HepG2 (cell line): Measurements from ENCODE around the gene PTGIS. TPM values are rescaled to one million over a fixed set of nuclear protein-coding genes. Genes with fewer than 3 reads are reported as not detected.
A peak's percentile ranks its signal among the peaks of the same experiment; 100 is the strongest.

ENCODE experiments used
- BCL3 ChIP-seq: sonication (generic); formaldehyde crosslinking; IDR thresholded peaks from 2 replicates; pipeline ENCODE4 v1.5.1; 2020; ENCODE audit warnings: mild to moderate bottlenecking, missing genetic modification reagents, moderate library complexity
- EEA1 ChIP-seq: sonication (generic); formaldehyde crosslinking; IDR thresholded peaks from 2 replicates; pipeline ENCODE4 v1.5.1; 2020; ENCODE audit warnings: mild to moderate bottlenecking, missing genetic modification reagents, borderline replicate concordance
- EP300 ChIP-seq, 3 experiments: sonication (generic) in 1 of 3; formaldehyde crosslinking in 1 of 3; IDR thresholded peaks; 2 replicates each; pipeline versions ENCODE4 v1.5.1 to v1.6.1; 2011 to 2020; ENCODE audit warnings: low read depth in 2 of 3, low read length in 2 of 3, borderline replicate concordance in 1 of 3, improper control_type of control experiment in 1 of 3, mild to moderate bottlenecking in 1 of 3, missing genetic modification reagents in 1 of 3, moderate library complexity in 1 of 3
- MAFK ChIP-seq, 2 experiments: IDR thresholded peaks in 1 of 2; conservative IDR thresholded peaks in 1 of 2; 2 replicates each; pipeline ENCODE4 v1.6.1; 2011; ENCODE audit warnings: improper control_type of control experiment in 2 of 2, low read length in 2 of 2
- REXO4 ChIP-seq: sonication (generic); formaldehyde crosslinking; IDR thresholded peaks from 2 replicates; pipeline ENCODE4 v1.8.0; 2022; ENCODE audit warnings: missing genetic modification reagents, mild to moderate bottlenecking, borderline replicate concordance
- ZMYM3 ChIP-seq: sonication (generic); formaldehyde crosslinking; IDR thresholded peaks from 2 replicates; pipeline ENCODE4 v1.5.1; 2020; ENCODE audit warnings: mild to moderate bottlenecking, missing genetic modification reagents
- ZNF329 ChIP-seq: sonication (generic); formaldehyde crosslinking; IDR thresholded peaks from 2 replicates; pipeline ENCODE4 v1.9.0; 2021; ENCODE audit warnings: low read depth, mild to moderate bottlenecking, missing genetic modification reagents
- ZNF451 ChIP-seq: sonication (generic); formaldehyde crosslinking; IDR thresholded peaks from 2 replicates; pipeline ENCODE4 v1.5.0; 2020; ENCODE audit warnings: mild to moderate bottlenecking, missing genetic modification reagents
- ZNF512 ChIP-seq: sonication (generic); formaldehyde crosslinking; IDR thresholded peaks from 2 replicates; pipeline ENCODE4 v1.4.0; 2020; ENCODE audit warnings: mild to moderate bottlenecking, missing genetic modification reagents
- ZNF513 ChIP-seq: sonication (generic); formaldehyde crosslinking; conservative IDR thresholded peaks from 2 replicates; pipeline ENCODE4 v1.5.0; 2020; ENCODE audit warnings: missing genetic modification reagents
- ZNF75D ChIP-seq: sonication (generic); formaldehyde crosslinking; IDR thresholded peaks from 2 replicates; pipeline ENCODE4 v1.8.1; 2023; ENCODE audit warnings: missing genetic modification reagents, mild to moderate bottlenecking, borderline replicate concordance
- ZNF83 ChIP-seq: sonication (generic); formaldehyde crosslinking; IDR thresholded peaks from 2 replicates; pipeline ENCODE4 v1.4.0; 2020; ENCODE audit warnings: missing genetic modification reagents, mild to moderate bottlenecking, borderline replicate concordance
- polyA plus RNA-seq, 8 experiments: library from polyadenylated mRNA; depleted of rRNA in 3 of 8; stranded (reverse) in 7 of 8; unstranded in 1 of 8; fragments of >200 nt; fragmentation: Illumina TruSeq in 4 of 8; extraction: Trizol in 4 of 8; gene quantifications; 2 replicates each; pipeline versions ENCODE4 v1.2.1 to v1.2.3, GENCODE V29; 2011 to 2016; ENCODE audit warnings: low read depth in 4 of 8, missing spikeins in 1 of 8, mixed read lengths in 1 of 8; ENCODE audit not compliant: insufficient read depth in 1 of 8
- total RNA-seq, 5 experiments: library from RNA; depleted of rRNA; stranded (reverse); fragments of >200 nt; fragmentation: Illumina TruSeq; extraction: Trizol; gene quantifications; 2 replicates each; pipeline ENCODE4 v1.2.3, GENCODE V29; 2016; ENCODE audit warnings: low read depth in 1 of 5
- TF ChIP-seq, protein P1 (sequence below): sonication (generic); formaldehyde crosslinking; IDR thresholded peaks from 2 replicates; pipeline ENCODE4 v1.5.0; 2020; ENCODE audit warnings: mild to moderate bottlenecking, missing genetic modification reagents
- TF ChIP-seq, protein P2 (sequence below): IDR thresholded peaks from 2 replicates; pipeline ENCODE4 v1.6.1; 2016

Gene PTGIS
- total and polyA plus RNA-seq, 2 of the 13 experiments (the other 11 are each of a cell fraction or from before 2014, with no cell fraction given): not detected

- TF ChIP-seq ZNF513 (CRISPR knock-in tag) (no peak), ZNF512 (CRISPR knock-in tag) (no peak), EEA1 (CRISPR knock-in tag) (no peak), ZMYM3 (CRISPR knock-in tag) (peak; percentile 32; the same call in 1 of the 2 replicates), ZNF83 (CRISPR knock-in tag) (0 out of 2 replicates have a peak, but pooled peaks have one; percentile 47), BCL3 (CRISPR knock-in tag) (no peak), ZNF451 (no peak), MAFK (conservative IDR thresholded peaks at IDR 0.05 in 1 of 2, IDR thresholded peaks at IDR 0.05 in 1 of 2; ENCODE audit: low read length in 2 of 2) (peak; percentile 38 to 42; a peak in 2 of 4 replicates), REXO4 (CRISPR knock-in tag) (no peak), ZNF329 (CRISPR knock-in tag) (peak; percentile 98), EP300 (IDR thresholded peaks at IDR 0.05; ENCODE audit: low read depth in 2 of 2, low read length in 2 of 2) (no peak), EP300 (CRISPR knock-in tag; IDR thresholded peaks at IDR 0.05; ENCODE audit: borderline replicate concordance) (no peak), ZNF75D (CRISPR knock-in tag) (no peak)
- TF ChIP-seq, protein P1, sequence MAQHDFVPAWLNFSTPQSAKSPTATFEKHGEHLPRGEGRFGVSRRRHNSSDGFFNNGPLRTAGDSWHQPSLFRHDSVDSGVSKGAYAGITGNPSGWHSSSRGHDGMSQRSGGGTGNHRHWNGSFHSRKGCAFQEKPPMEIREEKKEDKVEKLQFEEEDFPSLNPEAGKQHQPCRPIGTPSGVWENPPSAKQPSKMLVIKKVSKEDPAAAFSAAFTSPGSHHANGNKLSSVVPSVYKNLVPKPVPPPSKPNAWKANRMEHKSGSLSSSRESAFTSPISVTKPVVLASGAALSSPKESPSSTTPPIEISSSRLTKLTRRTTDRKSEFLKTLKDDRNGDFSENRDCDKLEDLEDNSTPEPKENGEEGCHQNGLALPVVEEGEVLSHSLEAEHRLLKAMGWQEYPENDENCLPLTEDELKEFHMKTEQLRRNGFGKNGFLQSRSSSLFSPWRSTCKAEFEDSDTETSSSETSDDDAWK: no peak
- TF ChIP-seq, protein P2, sequence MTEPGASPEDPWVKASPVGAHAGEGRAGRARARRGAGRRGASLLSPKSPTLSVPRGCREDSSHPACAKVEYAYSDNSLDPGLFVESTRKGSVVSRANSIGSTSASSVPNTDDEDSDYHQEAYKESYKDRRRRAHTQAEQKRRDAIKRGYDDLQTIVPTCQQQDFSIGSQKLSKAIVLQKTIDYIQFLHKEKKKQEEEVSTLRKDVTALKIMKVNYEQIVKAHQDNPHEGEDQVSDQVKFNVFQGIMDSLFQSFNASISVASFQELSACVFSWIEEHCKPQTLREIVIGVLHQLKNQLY (CRISPR knock-in tag): no peak
Observed at GRCh38 chr20:49601153-49601924, 33.4 kb upstream of the PTGIS start (continued).
